Fibroblast of lung (primary cell): Measurements from ENCODE around the gene S100A14. TPM values are rescaled to one million over a fixed set of nuclear protein-coding genes. Genes with fewer than 3 reads are reported as not detected.

ENCODE experiments used
- DNase-seq, 2 donors: peaks; one replicate each; pipeline versions ENCODE4 v3.0.0 to v3.0.0-alpha.2; 2010; ENCODE audit warnings: low read depth in 2 of 2
- H2AFZ ChIP-seq: 2 replicates; pipeline ENCODE4 v1.5.1; 2012; ENCODE audit warnings: low read length, control low read depth, inconsistent platforms
- H3K27ac ChIP-seq: 2 replicates; pipeline ENCODE4 v1.5.1; 2011; ENCODE audit warnings: low read length, control low read depth; ENCODE audit not compliant: insufficient read depth
- H3K27me3 ChIP-seq: 2 replicates; pipeline ENCODE4 v1.5.1; 2011; ENCODE audit warnings: mild to moderate bottlenecking, low read length; ENCODE audit not compliant: control insufficient read depth, insufficient read depth
- H3K36me3 ChIP-seq: 2 replicates; pipeline ENCODE4 v1.5.1; 2011; ENCODE audit warnings: low read length; ENCODE audit not compliant: control insufficient read depth, insufficient read depth
- H3K4me1 ChIP-seq: 2 replicates; pipeline ENCODE4 v1.5.1; 2011; ENCODE audit warnings: low read length; ENCODE audit not compliant: control insufficient read depth, insufficient read depth; ENCODE audit errors: extremely low read depth
- H3K4me2 ChIP-seq: 2 replicates; pipeline ENCODE4 v1.5.1; 2011; ENCODE audit warnings: low read length, control low read depth; ENCODE audit not compliant: insufficient read depth; ENCODE audit errors: extremely low read depth
- H3K4me3 ChIP-seq, 4 experiments: fragments of 200-600 bp in 1 of 4; sonication (generic) in 1 of 4; replicated peaks in 1 of 4; 2 replicates each; pipeline ENCODE4 v1.5.1; 2011 to 2016; ENCODE audit warnings: low read length in 4 of 4, low read depth in 3 of 4, mild to moderate bottlenecking in 3 of 4, control low read depth in 2 of 4, inconsistent platforms in 1 of 4, mixed read lengths in 1 of 4; ENCODE audit not compliant: insufficient read depth in 1 of 4; ENCODE audit errors: control extremely low read depth in 1 of 4
- H3K79me2 ChIP-seq: 2 replicates; pipeline ENCODE4 v1.5.1; 2012; ENCODE audit warnings: mild to moderate bottlenecking, low read length, inconsistent platforms; ENCODE audit not compliant: control insufficient read depth, insufficient read depth
- H3K9ac ChIP-seq: 2 replicates; pipeline ENCODE4 v1.5.1; 2011; ENCODE audit warnings: mild to moderate bottlenecking, low read length, control low read depth; ENCODE audit not compliant: insufficient read depth
- H3K9me3 ChIP-seq: 2 replicates; pipeline ENCODE4 v1.5.1; 2012; ENCODE audit warnings: low read depth, low read length; ENCODE audit not compliant: control insufficient read depth, insufficient read depth
- H4K20me1 ChIP-seq: 2 replicates; pipeline ENCODE4 v1.5.1; 2011; ENCODE audit warnings: low read length; ENCODE audit not compliant: control insufficient read depth, insufficient read depth; ENCODE audit errors: extremely low read depth
- CTCF ChIP-seq, 2 donors: IDR thresholded peaks in 1 of 2; conservative IDR thresholded peaks in 1 of 2; 1 replicate in 1 of 2; 2 replicates in 1 of 2; pipeline ENCODE4 v1.5.1; 2011 to 2012; ENCODE audit warnings: low read length in 2 of 2, control low read depth in 1 of 2, inconsistent platforms in 1 of 2, low read depth in 1 of 2, mild to moderate bottlenecking in 1 of 2
- EZH2 ChIP-seq: IDR thresholded peaks from 2 replicates; pipeline ENCODE4 v1.5.1; 2012; ENCODE audit warnings: low read length, control low read depth, mild to moderate bottlenecking; ENCODE audit errors: missing control alignments
- polyA plus RNA-seq, 2 donors: library from polyadenylated mRNA; depleted of rRNA in 1 of 2; stranded (reverse) in 1 of 2; unstranded in 1 of 2; fragments of >200 nt; gene quantifications; 2 replicates each; pipeline ENCODE4 v1.2.1, GENCODE V29; 2011 to 2012; ENCODE audit warnings: missing spikeins in 1 of 2
- total RNA-seq: library from RNA; depleted of rRNA; stranded (reverse); fragments of >200 nt; gene quantifications from 2 replicates; pipeline ENCODE4 v1.2.1, GENCODE V29; 2014

S100A14 gene
- total and polyA plus RNA-seq, 2 donors (not counting 1 experiment from before 2014, with no cell fraction given), result 0.33 to 0.51 TPM

DNA sequence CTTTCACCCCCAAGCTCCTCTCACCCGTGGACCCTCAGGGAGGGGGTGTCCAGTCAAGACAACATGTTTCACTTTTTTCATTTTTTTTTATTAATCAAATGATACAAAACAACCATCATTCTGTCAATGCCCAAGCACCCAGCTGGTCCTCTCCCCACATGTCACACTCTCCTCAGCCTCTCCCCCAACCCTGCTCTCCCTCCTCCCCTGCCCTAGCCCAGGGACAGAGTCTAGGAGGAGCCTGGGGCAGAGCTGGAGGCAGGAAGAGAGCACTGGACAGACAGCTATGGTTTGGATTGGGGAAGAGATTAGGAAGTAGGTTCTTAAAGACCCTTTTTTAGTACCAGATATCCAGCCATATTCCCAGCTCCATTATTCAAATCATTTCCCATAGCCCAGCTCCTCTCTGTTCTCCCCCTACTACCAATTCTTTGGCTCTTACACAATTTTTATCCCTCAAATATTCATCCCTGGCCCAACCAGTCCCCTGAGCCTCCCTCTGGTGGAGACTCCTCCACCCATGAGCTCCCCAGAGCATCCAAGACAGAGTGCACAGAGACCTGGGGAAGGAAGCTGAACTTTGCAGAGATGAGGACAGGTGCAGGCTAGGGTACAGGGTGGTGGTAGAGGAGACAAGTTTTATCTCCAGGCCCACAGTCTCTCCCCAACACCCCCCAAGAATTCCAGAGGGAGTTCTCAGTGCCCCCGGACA is 1.8 kb downstream of the S100A14 start:
- Histone ChIP-seq H3K79me2 (peaks cover 39% of the 10 kb centered on the region), H3K4me3 (no peak overlapping the region), H3K27me3 (no peaks in the 10 kb centered on the region), H3K9me3 (no peaks in the 10 kb centered on the region), H3K36me3 (peaks cover 3% of the 10 kb centered on the region), H4K20me1 (no peaks in the 10 kb centered on the region), H3K4me1 (peaks cover 18% of the 10 kb centered on the region), H3K4me2 (no peak overlapping the region), H2AFZ (no peak overlapping the region), H3K9ac (no peak overlapping the region), H3K27ac (no peak overlapping the region)
- no peak for DNase-seq
- peak; percentile 14 to 17 for TF ChIP-seq CTCF (conservative IDR thresholded peaks at IDR 0.05 in 1 of 2, IDR thresholded peaks at IDR 0.05 in 1 of 2; ENCODE audit: low read depth in 1 of 2, low read length in 2 of 2)
- TF ChIP-seq EZH2, result no peak

- Histone ChIP-seq H4K20me1 (no peaks in the 10 kb centered on the region), H3K9me3 (no peaks in the 10 kb centered on the region), H3K27me3 (no peaks in the 10 kb centered on the region), H3K4me2 (peak overlapping the region; percentile 60), H3K36me3 (peaks cover under 1% of the 10 kb centered on the region), H3K9ac (peak overlapping the region; percentile 4), H3K4me1 (peaks cover 21% of the 10 kb centered on the region), H3K79me2 (peaks cover 49% of the 10 kb centered on the region), H2AFZ (no peak overlapping the region), H3K27ac (no peak overlapping the region), H3K4me3 (peak overlapping the region in 3 of 4 experiments; percentile 87 to 92 (median 88))
- TF ChIP-seq EZH2 (no peak), CTCF (conservative IDR thresholded peaks at IDR 0.05 in 1 of 2, IDR thresholded peaks at IDR 0.05 in 1 of 2; ENCODE audit: low read depth in 1 of 2, low read length in 2 of 2) (no peak)
- no peak for DNase-seq
Measured at GRCh38 chr1:153613406-153613805, 2.7 kb downstream of the S100A14 start.

DNA sequence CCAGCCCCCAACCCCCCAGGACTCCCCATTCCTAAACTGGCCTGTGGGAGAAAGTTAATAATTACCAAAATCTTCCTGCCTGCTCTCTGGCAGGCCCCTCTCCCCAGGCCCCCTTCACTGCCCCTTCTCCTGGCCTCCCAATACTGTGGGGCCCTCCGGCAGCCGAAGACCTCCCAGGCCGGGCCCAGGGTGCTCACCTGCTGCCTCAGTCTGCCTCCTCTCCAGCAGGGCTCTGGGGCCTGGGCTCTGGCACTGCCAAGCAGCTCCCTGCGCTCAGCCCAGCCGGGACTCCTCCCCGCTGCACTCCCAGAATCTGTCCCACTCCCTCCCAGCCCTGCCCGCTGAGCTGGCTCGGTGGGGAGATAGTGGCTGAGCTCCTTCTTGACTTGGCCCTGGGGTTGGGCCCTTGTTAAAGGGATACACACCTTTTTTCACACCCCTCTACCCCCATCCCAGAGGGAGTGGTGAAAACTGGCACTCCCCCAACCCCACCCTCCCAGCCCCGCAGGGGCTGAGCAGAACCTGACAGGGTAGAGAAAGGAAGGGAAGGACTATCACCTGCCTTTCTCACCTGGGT is 3.3 kb downstream of the S100A14 start, which contains the start of gene S100A16:
Gene S100A16, minus strand, starts transcription at position 383 of the 577 bp plus-strand sequence. CDS start 4,986 bp downstream, outside the sequence.
- Histone ChIP-seq H3K4me2 (peak within 1 kb of the TSS; percentile 92), H3K9me3 (no peaks in the 10 kb centered on the region), H4K20me1 (no peaks in the 10 kb centered on the region), H3K4me1 (peaks cover 23% of the 10 kb centered on the region), H3K36me3 (peaks cover 4% of the 10 kb centered on the region), H3K27ac (peak within 1 kb of the TSS; percentile 86), H3K27me3 (no peaks in the 10 kb centered on the region), H3K9ac (peak within 1 kb of the TSS; percentile 65), H3K4me3 (peak within 1 kb of the TSS; percentile 87 to 92 (median 88)), H3K79me2 (peaks cover 54% of the 10 kb centered on the region), H2AFZ (no peak within 1 kb of the TSS)
- peak; percentile 63 to 76 for DNase-seq
- no peak for TF ChIP-seq CTCF (conservative IDR thresholded peaks at IDR 0.05 in 1 of 2, IDR thresholded peaks at IDR 0.05 in 1 of 2; ENCODE audit: low read depth in 1 of 2, low read length in 2 of 2)
- no peak for TF ChIP-seq EZH2
